Dedifferentiated amniotic fluid mesenchymal stem cell (primary cell): ENCODE data around the gene ADCYAP1R1.

Source experiments
- DNase-seq: peaks from one replicate; pipeline ENCODE4 v3.0.0-alpha.2; 2016; ENCODE audit errors: extremely low spot score

Gene ADCYAP1R1

DNA sequence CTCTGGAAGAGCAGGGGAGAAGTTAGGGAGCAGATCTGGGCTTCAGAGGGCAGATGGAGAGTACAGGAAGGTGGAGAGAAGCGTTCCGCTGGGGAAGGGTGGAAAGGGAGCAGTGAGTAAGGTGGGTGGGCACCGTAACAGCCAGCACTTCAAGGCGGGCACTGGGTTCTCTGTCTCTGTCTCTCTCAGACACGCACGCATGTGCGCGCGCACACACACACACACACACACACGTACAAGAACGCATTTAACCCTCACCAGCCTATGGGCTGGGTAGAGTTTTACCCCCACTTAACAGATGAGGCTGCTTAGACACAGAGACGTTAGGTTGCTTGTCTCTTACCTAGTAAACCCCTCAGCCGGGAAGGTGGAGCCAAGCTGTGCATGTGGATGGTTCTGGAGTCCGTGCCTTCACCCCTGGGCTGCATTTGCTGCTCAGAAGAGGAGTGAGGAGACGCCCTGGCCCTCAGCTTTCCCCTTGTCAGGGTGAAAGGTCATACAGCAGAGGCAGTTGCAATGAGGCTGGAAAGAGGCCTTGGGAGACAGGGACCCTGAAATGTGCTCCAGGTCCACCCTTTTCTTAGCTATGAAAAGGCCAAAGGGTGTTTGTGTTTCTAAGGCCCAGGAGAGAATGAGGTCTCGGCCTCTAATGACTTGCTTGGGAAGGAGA, 16.0 kb downstream of the ADCYAP1R1 start:
- no peak for DNase-seq

DNA sequence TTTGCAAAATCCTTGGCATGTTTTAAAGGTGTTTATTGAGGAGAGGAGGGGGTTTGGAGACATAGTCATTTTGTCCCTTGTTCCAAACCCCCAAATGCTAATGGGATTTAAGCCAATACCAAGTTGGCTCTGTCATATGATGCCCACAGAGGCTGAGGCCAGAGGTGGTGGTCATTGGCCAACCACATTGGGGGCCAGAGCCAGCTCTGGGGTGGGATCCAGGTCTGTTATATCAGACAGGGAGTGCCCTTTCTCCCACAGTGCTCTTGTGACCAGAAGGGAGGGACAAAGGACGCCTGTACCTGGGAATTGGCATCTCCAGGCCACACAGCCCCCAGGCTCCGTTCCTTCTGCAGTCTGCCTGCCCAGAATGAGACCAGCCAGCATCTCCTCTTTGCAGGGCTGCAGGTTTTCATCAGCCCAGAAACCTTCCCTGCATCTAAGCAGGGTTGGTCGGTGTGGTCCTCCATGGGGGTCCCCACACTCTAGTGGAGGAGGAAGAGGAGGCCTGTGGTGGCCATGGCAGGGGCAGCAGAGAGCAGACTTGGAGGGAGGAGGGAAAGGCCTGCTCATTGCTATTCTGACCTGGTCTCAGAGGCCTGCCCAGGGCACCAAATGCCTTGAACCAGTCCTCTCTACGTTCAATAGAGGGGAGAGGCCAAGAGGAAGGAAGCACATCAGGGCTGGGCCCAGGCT, 17.9 kb downstream of the ADCYAP1R1 start:
- no peak for DNase-seq

DNA sequence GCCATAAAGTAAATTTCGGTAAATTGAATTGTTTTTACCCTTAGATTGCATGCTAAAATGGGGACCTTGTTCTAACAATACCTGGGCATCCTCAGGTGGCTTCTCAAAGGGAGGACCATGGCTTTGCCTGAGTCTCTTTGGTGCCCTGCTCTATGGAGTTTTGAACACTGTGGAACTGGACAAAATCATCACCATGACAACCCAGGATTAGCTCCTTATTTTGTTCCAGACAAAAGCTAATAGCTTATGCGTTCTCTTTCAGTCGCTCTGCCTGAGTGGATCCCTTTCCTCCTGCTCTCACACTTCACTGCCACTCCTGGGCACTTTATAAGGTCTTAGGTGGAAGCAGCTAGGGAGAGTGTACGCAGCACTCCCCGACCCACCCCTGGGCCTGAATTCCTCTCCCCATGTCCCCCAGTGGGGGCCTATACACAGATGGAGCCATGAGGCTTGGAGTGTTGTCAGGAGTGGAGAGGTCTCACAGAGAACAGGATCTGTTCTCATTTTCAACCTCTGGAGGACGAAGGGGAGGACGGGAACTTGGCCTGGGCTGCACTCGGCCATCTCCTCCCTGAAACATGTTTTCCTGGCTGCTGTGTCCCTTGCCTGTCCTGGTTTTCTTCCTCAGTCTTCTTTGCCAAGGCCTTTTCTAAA, 19.0 kb downstream of the ADCYAP1R1 start:
- DNase-seq, result no peak

DNA sequence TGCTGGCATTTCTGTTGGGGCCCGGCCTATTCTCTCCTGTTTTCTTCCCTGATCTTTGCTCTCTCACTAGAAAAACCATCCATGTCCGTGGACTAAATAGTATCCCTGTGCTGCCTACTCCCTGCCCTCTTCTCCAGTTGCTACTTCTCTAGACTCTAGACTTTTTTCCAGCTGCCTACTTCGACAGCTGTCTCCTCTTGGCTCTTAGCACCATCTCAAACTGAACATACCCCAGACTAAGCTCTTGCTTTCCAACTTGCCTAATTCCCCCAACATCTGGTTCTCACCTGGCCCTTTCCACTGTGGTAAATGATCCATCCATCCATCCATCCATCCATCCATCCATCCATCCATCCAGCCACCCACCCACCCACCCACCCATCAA, 19.5 kb downstream of the ADCYAP1R1 start:
- no peak for DNase-seq

DNA sequence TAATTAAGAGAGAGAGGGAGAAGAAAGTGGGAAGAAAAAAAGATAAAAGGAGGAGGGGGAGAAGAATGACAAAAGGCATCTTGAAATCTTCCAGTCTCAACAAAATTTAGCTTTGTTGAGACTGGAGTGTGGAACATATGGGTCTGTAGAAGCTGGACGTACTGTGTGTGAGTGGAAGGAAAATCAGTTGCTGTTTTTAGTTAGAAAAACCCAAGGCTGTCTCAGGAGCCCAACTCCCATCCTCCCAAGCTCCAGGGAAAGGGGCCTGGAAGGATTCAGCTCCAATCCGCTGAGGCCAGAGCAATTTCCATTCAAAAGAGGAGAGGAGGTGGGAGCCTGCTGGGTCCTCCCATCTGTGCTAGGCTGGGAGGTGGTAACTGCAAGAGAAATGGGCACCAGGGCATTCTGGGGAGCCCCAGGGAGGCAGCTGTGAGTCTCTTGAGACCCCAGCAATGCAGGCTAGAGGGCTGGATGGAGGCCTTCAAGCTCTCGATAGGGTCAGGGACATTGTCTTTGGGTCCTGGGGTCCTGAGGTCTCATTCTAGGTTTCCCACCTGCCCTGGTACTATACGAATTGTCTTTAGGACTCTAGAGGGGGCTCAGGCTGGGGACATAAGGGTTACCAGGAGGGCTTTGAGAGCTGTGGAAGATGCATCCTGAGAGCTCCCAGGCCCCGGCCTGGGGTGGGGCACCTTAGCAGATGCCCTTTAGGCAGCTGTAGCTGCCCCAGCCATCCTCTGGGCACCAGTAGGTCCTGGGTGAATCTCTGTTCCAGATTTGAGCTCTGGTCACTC, 21.4 kb downstream of the ADCYAP1R1 start:
- DNase-seq, result no peak

DNA sequence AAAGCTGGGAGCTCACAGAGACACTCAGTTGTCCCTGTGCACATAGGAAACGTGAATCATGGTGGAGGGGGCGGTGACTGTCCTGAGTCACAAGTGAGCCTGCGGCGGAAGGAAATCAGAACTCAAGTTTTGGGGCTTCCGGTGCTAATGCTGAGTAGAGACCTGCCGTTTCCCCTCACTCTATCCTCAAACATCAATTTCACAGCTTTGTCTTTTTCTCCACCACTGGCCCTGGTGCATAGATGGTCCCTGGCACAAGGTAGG, 21.9 kb downstream of the ADCYAP1R1 start:
- no peak for DNase-seq

DNA sequence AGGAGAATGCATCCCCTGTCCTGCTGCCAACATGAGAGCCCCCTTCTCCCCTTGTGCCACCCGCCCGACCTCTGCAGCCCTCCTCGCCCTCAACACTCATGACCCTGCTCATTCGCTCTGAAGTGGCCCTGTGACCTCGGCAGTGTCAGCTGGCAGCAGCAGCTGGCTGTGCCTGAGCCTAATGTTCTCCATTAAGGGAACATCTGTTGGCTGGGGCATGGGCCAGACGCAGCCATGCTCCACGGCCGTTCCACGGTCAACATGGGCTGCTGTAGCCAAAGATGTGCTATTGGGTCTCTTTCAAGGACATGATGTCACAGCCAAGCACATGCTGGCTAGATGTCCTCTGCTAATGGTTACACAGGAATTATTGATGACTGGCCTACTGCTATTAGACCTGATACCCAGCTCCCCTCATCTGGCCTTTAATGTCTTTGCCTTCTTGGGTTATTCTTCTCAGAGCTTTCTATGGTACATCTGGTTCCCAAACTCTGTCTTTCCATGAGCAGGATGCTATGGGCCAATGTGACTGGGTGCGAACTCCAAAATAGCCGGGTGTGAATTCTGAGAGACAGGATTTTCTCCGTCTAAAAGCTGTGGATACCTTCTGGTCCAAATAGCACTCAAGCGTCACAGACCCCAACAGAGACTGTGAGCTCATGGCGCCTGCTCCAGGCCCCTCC, 22.4 kb downstream of the ADCYAP1R1 start:
- no peak for DNase-seq

DNA sequence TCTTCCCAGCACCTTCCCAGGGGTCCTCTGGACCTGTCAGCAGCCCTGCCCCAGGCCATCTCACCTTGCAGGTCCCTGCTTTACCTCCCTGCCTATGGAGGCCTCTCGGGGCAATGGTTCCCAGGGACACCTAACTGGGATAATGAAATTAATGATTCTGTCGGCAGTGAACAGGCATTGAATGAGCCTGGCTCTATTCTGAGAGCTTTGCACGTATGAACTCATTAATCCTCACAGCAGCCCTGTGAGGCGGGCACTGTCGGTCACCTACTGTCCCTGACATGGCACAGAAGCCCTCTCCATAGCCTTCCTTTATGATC, 22.9 kb downstream of the ADCYAP1R1 start:
- no peak for DNase-seq

DNA sequence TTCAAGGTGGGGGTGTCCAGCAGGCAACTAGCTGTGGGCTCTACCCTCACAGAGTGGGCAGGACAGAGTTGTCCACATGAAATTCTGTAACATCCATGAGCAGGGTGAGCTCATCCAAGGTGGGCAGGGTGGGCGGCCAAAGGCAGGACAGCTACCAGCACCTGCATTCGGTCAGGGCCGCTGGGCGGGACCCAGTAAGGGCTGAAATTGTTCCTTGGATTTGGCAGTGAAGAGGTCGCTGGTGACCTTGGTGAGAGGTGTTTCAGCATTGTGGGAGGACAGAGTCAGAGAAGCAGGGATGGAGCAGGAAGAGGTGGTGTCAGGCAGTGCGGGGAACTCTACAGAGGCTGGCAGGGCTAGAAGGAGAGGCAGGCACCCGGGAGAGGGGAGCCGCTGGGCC, 23.9 kb downstream of the ADCYAP1R1 start:
- no peak for DNase-seq

DNA sequence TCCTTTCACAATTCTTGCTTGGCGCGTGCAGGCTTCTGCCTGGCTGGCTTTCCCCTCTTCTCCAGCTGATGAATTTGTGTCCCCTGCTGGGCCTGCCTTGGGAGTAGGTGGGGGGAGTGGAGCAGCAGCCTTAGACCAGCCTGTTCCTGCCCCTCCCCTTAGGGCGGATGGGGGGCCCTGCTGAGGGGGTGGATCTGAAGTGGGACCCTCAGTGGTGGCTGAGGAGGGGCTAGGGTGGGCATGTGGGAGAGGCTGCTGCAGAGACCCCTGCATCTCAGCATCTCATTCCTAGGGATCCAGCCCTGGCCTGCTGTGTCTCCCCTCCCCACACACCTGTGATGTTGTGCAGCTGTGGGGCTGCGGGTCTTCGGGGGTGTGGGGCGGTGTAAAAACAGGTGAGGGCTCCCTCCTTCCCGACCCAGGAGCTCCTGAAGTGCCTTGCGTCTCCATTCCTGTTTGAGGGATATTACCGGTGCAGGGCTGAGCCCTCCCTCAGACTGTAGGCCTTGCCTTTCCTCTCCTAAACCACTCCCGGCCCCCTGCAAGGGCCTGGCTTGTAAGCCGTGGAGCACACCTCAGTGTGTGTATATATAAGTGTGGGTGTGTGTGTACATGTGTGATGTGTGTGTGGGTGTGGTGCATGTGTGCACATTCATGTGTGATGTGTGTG, 24.7 kb downstream of the ADCYAP1R1 start:
- no peak for DNase-seq

DNA sequence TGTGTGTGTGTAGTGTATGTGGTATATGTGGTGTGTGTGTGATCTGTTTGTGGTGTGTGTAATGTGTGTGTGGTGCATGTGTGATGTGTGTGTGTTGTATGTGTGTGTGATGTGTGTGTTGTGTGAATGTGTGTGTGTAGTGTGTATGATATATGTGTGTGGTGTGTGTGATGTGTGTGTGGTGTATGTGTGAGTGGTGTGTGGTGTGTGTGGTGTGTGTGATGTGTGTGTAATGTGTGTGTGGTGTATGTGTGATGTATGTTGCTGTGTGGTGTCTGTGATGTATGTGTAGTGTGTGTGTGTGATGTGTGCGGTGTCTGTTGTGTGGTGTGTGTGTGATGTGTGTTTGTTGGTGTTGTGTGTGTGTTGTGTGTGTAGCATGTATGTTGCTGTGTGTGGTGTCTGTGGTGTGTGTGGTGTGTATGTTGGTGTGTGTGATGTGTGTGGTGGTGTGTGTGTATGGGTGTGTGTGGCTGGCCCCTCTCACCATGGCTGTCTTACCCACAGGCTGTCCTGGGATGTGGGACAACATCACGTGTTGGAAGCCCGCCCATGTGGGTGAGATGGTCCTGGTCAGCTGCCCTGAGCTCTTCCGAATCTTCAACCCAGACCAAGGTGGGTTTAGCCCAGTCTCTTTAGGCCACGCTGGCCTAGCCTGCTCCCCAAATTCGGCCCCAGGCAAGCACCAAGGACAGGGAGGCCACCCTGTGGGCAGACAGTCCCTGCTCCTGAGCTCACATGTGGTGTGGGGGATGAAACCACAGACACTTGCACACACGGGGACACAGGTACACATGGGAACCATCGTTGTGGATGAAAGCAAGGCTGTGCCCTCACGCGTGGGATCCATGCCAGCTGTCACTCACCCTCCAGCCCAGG, 25.6 kb downstream of the ADCYAP1R1 start:
- no peak for DNase-seq

DNA sequence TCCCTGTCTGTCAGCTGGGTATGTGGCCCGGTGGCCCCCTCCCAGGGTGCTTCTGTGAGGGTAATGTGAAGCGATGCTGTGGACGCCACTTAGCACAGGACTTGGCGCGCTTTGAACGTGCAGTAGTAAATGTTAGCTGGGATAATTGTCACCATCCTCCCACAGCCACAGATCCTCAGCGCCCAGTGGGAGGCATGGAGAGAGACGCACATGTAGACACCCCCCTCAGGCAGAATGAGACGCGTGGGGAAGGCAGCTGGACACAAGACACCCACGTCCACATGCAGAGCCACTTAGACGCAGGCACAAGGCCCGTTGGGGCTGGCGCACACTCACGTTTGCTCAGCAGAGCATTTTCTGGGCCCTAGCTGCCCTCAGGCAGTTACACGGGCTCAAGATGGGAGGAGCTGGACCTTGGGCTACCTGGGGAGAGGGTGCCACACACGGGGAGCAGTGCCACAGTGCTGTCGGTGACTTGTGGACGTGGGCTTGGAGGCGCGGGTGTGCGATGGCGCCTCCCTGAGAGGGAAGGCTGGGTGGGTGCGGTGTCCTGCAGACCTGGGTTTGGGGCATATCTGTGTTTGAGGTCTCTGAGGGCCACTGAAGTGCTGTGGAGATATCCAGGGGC, 26.4 kb downstream of the ADCYAP1R1 start:
- DNase-seq, result no peak

DNA sequence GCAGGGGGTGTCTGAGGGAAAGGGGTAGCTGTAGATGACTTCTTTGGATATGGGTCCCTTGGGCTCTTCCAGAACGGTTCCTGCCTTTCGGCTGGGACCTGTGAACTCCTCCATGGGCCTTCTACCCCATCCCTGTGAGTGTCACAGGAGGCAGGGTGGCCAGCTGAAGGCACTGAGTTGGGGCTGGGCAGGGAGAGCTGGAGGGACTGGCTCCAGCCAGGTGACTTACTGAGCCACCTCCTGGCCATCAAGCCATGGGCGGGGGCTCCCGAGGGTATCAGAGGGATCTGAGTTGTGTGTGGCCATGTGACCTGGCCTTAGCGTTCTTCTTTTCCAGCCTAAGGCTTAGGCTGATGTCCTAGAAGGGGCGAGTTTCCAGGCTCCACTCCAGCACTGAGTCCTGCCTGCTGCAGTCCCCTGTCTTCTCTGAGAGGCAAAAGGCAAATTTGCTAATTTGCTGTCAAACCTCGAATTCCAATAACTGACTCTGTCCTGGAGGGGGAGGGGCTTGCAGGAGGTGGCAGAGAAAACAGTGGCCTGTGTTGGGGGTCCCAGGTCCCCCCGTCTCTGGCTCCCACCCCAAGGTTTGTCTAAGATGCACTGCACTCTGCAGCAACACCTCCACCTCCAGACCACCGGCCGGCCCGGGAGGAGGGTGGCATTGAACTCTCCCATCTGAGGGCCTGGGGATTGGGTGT, 27.2 kb downstream of the ADCYAP1R1 start:
- no peak for DNase-seq

DNA sequence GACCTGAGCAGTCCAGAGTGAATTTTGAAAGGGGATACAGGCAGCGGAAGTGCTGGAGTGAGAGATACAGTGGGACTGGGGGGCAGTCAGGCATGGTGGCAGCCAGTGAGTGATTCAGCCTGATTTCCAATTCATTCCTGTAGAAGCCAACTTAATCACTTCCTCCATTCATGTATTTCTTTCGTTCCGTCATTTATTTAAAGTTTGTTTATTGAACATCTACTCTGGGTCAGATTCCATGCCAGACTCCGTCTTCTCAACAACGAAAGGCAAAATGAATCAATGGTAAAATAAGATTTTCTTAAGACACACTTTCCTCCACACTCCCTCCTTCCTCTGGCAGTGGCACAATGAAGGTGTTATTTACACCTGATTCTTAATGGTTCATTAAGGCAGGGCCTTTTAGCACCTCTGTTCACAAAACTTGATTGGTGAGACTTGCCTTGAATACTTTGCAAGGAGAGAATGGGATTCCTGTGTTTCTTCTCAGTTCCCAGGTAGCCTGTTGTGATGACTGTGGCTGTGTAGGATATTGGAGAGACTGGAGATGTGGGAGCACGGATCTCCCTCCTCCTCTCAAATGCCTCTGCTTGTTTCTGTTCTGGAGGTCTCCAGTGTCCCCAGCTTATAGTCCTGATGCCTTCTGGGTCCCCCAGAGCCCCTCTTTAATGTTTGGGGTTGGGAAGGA, 27.9 kb downstream of the ADCYAP1R1 start:
- no peak for DNase-seq

DNA sequence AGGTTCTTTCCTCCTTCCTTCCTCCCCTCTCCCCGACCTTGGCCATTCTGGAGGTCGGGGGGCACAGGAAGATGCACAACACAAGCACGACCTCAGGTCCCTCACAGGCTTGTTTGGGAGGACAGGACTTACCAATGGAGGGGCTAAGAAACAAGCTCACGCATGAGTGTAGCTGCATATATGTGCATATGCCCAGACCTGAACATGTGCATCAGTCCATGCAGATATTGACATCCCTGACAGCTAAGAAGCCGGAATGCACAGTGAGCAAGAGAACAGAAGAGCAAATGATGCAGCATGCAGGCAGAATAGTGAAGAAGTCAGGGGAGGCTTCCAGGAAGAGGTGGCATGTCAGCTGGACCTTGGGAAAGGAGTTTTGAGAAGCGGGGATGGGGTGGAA, 28.7 kb downstream of the ADCYAP1R1 start:
- DNase-seq, result no peak

DNA sequence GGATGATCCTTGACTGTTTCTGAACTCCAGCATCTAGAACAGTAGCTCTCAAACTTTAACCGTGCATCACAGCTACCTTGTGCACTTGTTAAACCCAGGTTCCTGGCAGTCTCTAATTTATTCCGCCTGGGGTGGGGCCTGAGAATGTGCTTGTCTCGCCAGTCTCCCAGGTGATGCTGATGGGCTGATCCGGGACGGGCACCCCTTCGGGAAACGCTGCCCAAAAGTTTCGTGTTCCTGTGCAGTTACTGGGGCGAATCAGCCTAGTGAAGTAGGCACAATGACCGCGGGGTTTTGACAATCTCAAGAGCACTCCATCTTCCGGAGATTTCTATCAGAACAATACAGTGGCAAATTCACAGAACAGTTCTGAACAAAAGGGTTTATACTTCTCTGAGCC, 29.9 kb downstream of the ADCYAP1R1 start:
- no peak for DNase-seq

DNA sequence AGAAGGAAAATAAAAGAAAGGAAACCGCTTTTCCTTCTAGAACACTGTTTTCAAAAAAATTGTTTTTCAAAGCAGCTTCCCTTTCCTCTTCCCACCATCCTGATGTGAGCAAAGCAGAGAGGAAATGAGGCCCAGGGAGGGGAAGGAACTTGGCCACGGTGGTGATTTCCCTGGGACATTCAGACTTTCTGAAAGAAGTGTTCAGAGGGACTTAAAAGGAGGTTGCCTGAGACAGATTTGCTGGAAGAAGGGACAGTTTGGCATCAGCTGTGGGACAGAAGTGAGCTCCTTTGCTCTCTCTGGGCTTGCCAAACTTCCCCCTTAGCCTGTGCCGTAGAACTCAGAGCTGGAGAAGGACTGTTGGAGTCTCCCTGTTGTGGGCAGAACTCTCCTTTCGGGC, 30.3 kb downstream of the ADCYAP1R1 start:
- no peak for DNase-seq

DNA sequence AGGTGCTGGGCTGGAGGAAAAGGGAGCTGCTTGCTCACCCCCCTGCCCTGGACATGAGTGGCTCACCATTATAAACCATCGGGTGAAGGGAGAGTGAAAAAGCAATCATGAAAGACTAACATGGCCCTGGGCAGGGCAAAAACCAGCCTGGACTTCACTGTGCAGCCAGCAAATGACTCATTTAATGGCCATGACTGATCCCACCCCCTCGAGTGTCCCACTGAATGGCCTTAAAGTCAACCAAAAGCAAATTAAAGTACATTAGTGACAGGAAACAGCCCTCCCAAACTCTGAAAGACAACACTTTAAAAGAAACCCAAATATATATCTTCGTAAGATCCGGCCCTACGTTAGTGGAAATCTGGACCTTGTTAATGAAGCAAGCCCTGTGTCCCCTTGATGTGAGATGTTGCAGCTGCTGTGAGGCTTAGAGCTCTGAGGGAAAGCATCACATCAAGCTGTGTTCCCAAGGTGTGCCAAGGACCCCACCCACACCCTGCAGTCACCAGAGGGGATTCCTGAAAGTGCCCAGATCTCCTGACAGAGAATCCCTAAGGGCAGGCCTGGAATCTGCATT, 31.2 kb downstream of the ADCYAP1R1 start:
- no peak for DNase-seq

DNA sequence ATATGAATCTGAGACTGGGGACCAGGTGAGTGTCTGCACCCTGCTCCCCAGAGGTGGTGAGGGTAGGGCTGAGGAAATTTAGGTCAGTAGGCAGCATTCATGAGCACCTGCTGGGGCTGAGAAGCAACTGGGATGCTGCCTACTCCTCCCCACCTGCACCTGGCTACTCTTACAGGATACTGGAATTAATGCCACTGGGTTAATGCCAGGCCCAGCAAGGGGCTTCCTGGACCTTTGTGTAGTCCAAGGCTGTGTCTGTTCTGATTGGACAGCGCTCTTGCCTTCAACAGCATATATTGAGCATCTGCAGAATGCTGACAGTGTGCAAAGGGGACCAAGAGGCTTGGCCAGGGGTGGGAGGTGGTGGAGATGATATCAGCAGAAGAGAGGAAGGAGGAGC, 32.1 kb downstream of the ADCYAP1R1 start:
- DNase-seq, result no peak
